Fibroblast of villous mesenchyme (primary cell): ENCODE data around the gene TNNC2. TPM values are rescaled to one million over a fixed set of nuclear protein-coding genes. Genes with fewer than 3 reads are reported as not detected.
A peak's percentile ranks its signal among the peaks of the same experiment; 100 is the strongest.

Source experiments
- DNase-seq: peaks from one replicate; pipeline ENCODE4 v3.0.0-alpha.2; 2010; ENCODE audit warnings: low read depth
- H3K4me3 ChIP-seq: 2 replicates; pipeline ENCODE4 v1.5.1; 2011; ENCODE audit warnings: low read depth, mild to moderate bottlenecking, low read length
- total RNA-seq: library from RNA; depleted of rRNA; stranded (reverse); fragments of >200 nt; gene quantifications from 2 replicates; pipeline ENCODE4 v1.2.3, GENCODE V29; 2012
- TF ChIP-seq, protein P1 (sequence below): IDR thresholded peaks from 2 replicates; pipeline ENCODE4 v1.5.1; 2012; ENCODE audit warnings: low read depth, mild to moderate bottlenecking, low read length; ENCODE audit not compliant: insufficient read depth

TNNC2 gene
- total RNA-seq, 1 donor = 0.43 TPM

DNA sequence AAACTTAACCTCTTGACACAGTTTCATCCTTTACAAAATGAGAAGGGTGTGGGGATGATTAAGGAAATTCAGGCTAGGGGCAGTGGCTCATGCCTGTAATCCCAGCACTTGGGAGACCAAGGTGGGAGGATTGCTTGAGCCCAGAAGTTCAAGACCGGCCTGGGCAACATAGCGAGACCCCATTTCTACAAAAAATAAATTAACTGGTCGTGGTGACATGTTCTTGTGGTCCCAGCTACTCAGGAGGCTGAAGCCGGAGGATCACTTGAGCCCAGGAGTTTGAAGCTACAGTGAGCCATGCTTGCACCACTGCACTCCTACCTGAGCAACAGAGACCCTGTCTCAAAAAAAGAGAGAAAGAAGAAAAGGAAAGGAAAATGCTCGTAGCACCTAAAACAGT is 39.3 kb upstream of the TNNC2 start:
- H3K4me3 ChIP-seq = no peak overlapping the region
- TF ChIP-seq, protein P1, sequence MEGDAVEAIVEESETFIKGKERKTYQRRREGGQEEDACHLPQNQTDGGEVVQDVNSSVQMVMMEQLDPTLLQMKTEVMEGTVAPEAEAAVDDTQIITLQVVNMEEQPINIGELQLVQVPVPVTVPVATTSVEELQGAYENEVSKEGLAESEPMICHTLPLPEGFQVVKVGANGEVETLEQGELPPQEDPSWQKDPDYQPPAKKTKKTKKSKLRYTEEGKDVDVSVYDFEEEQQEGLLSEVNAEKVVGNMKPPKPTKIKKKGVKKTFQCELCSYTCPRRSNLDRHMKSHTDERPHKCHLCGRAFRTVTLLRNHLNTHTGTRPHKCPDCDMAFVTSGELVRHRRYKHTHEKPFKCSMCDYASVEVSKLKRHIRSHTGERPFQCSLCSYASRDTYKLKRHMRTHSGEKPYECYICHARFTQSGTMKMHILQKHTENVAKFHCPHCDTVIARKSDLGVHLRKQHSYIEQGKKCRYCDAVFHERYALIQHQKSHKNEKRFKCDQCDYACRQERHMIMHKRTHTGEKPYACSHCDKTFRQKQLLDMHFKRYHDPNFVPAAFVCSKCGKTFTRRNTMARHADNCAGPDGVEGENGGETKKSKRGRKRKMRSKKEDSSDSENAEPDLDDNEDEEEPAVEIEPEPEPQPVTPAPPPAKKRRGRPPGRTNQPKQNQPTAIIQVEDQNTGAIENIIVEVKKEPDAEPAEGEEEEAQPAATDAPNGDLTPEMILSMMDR = no peak
- no peak for DNase-seq

DNA sequence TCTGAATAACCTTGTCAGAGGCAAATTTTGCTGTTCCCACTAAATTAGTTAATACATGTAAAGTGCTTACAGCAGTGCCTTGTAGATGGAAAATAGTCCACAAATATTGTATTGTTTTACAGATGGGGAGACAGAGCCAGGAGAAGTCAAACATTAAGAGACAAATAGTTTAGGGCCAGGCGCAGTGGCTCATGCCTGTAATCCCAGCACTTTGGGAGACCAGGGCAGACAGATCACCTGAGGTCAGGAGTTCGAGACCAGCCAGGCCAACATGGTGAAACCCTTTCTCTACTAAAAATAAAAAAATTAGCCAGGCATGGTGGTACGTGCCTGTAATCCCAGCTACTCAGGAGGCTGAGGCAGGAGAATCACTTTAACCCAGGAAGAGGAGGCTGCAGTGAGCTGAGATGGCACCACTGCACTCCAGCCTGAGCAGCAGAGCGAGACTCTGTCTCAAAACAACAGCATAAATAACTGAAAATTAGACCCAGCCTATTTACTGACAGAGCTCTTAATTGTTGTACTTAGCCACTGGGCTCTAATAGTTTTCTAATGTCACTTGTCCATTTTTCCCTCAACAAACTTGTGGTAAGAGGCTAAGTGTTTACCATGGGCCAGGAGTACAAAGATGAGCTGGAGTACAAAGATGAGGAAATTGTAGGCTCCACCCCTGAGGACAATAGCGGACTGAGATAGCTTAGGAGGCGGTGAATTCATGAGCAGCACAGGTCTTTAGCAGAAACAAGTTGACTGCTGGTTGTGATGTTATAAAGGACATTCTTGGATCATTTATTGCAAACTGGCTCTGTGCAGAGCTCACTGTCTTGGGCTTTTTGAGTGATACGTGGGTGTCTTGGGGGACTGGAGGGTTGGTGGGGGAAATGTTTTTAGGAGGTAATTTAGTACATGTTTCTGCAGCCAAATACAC is 36.7 kb upstream of the TNNC2 start:
- no peak overlapping the region for H3K4me3 ChIP-seq
- TF ChIP-seq, protein P1 = no peak
- no peak for DNase-seq

DNA sequence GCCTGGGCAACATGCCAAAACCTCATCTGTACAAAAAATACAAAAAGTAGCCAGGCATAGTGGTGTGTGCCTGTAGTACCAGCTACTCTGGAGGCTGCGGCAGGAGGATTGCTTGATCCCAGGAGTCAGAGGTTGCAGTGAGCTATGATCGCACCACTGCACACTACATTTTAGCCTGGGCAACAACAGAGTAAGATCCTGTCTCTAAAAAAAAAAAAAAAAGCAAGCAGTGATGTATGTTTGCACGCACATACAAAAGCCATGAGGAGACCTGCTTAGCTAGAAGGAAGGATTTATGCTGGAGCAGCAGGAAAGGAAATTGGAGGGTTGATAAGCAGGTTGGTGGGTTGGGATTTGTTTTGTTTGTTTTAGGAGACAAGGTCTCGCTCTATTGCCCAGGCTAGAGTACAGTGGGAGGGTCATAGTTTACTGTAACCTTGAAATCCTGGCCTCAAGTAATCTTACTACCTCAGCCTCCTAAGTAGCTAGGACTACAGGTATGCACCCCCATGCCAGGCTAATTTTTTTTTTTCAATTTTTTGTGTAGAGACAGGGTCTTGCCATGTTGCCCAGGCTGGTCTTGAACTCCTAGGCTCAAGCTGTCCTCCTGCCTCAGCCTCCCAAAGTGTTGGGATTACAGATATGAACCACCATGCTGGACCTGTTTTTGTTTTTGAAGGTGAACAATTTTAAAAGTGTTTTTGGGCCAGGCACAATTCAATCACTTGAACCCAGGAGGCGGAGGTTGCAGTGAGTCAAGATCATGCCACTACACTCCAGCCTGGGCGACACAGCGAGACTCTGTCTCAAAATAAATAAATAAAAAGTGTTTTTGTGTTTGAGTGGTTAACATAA is 34.3 kb upstream of the TNNC2 start:
- DNase-seq = peak; percentile 22
- TF ChIP-seq, protein P1 = no peak
- no peak overlapping the region for H3K4me3 ChIP-seq

DNA sequence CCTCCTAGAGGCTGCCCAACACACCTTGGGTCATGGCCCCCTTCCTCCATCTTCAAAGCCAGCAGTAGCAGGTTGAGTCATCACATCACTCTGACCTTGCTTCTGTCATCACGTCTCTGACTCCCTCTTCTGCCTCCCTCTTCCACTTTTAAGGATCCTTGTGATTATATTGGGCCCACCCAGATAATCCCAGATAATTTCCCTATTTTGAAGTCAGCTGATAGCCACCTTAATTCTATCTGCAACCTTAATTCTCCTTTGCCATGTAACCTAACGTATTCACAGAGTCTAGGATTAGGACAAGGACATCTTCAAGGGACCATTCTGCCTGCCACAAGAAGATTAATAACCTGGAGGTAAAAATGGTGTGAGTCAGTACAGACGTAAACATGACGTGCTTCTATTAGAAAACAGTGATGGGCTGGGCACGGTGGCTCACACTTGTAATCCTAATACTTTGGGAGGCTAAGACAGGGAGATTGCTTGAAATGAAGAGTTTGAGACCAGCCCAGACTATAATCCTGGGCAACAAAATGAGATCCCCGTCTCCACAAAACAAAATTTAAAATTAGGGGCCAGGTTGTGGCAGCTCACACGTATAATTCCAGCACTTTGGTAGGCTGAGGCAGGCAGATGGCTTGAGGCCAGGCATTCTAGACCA is 33.6 kb upstream of the TNNC2 start:
- peak; percentile 47 for DNase-seq
- TF ChIP-seq, protein P1 = no peak

DNA sequence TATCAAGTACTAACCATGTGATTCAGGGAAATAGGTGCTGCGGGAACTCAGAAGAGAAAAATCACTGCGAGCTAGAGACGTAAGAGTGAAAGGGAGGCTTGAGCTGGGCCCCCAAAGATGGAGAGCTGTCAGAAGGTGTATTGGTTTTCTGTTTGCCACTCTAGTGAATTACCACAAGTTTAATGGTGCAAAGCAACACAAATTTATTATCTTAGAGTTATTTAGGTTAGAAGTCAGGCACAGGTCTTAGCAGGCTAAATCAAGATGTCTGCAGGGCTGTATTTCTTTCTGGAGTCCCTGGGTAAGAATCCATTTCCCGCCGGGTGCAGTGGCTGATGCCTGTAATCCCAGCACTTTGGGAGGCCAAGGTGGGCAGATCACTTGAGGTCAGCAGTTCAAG is 32.8 kb upstream of the TNNC2 start:
- H3K4me3 ChIP-seq = no peak overlapping the region
- TF ChIP-seq, protein P1 = no peak
- DNase-seq = no peak

More for the DNA sequence above, 33.6 kb upstream of the TNNC2 start:
- no peak overlapping the region for H3K4me3 ChIP-seq

DNA sequence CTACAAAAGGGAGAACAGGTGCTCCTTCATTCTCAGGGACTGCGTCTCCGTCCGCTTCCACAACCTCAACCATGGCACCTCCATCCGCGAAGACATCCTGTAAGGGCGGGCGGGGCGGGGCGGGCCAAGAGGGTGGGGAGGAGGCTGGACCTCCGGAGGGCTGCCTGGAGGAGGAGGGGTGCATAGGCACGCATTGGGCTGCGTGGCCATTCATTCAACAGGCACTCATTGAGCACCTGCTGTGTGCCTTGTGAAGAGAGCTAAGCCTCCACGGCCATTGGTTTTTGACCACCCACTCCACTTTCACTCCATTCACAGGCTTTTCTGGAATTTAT is 30.7 kb upstream of the TNNC2 start:
- DNase-seq = no peak
- peak overlapping the region; percentile 81 for H3K4me3 ChIP-seq
- TF ChIP-seq, protein P1 = no peak
